NCI-H2029 treated with DMSO at 0.1 percent for 48 hours (cell line): ENCODE data around the gene MFSD12.
"Not testable (repeated sequence)": the region's sequence is repeated elsewhere in the genome, so short reads cannot be mapped to it uniquely, and the experiment has no call there.

Experiments used
- DNase-seq: peaks from one replicate; lab custom pipeline; 2025; lab: John Stamatoyannopoulos, UW

The MFSD12 gene

GRCh38 chr19:3536429-3537100, 20.8 kb downstream of the MFSD12 start:
- DNase-seq, result no peak

GRCh38 chr19:3535981-3536380, 21.4 kb downstream of the MFSD12 start:
- DNase-seq, result no peak

DNA sequence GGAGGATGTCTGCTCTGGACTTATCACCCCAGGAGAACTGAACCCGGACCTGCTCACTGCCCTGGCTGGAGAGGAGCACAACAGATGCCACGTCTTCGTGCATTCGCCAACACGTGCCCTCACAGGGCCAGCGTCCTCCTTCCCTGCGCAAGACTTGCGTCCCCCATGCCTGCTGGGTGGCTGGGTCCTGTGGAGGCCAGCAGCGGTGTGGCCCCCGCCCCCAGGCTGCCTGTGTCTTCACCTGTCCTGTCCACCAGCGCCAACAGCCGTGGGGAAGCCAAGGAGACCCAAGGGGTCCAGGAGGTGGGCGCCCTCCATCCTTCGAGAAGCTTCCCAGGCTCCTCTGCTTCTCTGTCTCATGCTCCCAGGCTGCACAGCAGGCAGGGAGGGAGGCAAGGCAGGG, 21.8 kb downstream of the MFSD12 start:
- DNase-seq, result no peak

- DNase-seq, result no peak
Measured at GRCh38 chr19:3535235-3535535, 22.2 kb downstream of the MFSD12 start.

GRCh38 chr19:3534375-3535234, 22.8 kb downstream of the MFSD12 start:
- no peak for DNase-seq

- DNase-seq, result no peak
Measured at GRCh38 chr19:3533563-3534216, 23.7 kb downstream of the MFSD12 start.

GRCh38 chr19:3533033-3533432, 24.4 kb downstream of the MFSD12 start:
- no peak for DNase-seq

GRCh38 chr19:3532154-3532786, 25.1 kb downstream of the MFSD12 start:
- DNase-seq, result no peak

GRCh38 chr19:3531716-3532115, 25.7 kb downstream of the MFSD12 start:
- DNase-seq, result no peak

DNA sequence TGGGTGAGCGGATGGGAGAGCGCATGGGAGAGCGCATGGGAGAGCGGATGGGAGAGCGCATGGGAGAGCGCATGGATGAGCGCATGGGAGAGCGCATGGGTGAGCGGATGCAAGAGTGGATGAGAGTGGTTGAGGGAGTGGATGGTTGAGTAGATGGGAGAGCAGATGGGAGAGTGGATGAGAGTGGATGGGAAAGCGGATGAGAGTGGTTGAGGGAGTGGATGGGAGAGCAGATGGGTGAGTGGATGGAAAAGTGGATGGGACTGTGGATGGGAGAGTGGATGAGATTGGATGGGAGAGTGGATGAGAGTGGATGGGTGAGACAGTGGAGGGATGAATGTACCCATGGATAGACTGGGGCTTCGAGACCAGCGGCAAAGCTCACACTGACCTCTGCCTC, 27.0 kb downstream of the MFSD12 start:
- DNase-seq, result no peak

GRCh38 chr19:3529299-3529698, 28.1 kb downstream of the MFSD12 start:
- not testable (repeated sequence) for DNase-seq

- DNase-seq, result no peak
Measured at GRCh38 chr19:3528539-3529211, 28.7 kb downstream of the MFSD12 start.

DNA sequence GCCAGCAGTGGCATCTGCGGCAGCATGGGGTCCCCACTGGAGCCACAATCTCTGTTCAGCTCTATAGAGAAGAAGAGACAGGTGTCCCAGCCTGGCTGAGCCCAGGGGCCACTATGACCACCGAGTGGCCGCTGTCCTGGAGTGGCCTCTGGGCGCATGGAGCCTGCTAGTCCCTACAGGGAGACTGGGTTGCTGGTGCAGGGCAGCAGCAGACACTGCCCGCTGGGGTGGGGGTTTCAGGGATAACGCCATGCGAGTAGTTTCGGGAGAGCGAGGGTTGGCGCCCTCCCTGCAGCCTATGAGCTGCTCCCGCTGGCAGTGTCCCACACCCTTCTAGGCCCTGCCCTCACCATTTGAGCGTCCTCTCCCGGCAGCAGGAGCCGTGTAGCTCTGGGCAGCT, 29.3 kb downstream of the MFSD12 start:
- no peak for DNase-seq

- DNase-seq, result no peak
Measured at GRCh38 chr19:3527238-3527910, 30.0 kb downstream of the MFSD12 start.

DNA sequence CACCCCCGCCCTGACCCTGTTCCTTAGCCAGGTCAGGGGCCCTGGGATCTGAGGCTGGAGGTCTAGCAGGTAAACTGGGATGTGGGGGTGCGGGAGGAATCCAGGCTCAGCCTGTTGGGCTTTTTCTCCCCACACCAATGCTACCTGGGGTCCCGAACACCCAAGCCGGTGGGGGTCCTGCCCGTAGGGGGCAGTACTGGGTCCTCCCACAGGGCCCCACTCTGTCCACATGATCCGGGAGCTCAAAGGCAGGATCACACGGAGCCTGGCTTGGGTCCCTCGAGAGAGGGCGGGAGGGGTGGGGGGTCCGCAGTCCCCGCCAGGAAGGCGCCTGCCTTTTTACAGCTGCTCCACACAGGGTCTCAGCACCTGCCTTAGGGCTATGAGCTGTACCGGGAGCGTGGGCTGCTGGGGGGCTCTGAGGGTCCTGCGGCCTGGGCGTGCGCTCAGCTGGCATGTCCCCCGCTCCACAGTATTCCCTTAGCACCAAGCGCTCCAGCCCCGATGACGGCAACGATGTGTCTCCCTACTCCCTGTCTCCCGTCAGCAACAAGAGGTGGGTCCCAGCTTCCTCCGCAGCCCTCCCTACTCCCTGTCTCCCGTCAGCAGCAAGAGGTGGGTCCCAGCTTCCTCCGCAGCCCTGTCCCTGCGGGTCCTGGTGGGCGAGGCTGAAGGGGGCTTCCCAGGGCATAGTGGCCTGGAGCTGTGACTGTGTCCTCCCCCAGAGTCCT, 30.7 kb downstream of the MFSD12 start:
- DNase-seq, result no peak

DNA sequence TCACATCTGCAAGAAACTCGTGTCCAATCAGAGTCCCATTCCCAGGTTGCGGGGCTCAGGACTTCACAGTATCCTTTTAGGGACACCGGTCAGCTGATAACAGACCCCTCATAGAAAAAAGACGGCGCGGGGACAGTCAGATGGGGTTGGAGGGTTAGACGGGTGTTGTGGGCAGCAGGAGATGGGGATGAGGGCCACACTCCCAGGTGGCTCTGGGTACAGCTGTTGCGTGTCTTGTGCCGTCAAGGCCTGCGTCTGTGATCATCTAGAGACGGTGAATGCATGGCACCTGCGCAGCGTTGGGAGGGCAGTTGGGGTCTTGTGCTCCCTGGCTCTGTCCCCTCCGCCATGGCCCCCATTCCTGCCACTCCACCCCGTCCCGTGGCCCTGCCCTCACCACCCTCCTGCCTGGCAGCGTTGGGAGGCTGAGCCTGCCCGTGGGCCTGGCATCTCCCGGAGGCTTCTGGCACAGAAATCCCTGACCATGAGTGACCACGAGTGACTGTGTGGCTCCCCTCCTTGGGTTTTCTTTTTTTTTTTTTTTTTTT, 32.4 kb downstream of the MFSD12 start:
- no peak for DNase-seq

- DNase-seq, result no peak
Measured at GRCh38 chr19:3524078-3524842, 33.1 kb downstream of the MFSD12 start.

DNA sequence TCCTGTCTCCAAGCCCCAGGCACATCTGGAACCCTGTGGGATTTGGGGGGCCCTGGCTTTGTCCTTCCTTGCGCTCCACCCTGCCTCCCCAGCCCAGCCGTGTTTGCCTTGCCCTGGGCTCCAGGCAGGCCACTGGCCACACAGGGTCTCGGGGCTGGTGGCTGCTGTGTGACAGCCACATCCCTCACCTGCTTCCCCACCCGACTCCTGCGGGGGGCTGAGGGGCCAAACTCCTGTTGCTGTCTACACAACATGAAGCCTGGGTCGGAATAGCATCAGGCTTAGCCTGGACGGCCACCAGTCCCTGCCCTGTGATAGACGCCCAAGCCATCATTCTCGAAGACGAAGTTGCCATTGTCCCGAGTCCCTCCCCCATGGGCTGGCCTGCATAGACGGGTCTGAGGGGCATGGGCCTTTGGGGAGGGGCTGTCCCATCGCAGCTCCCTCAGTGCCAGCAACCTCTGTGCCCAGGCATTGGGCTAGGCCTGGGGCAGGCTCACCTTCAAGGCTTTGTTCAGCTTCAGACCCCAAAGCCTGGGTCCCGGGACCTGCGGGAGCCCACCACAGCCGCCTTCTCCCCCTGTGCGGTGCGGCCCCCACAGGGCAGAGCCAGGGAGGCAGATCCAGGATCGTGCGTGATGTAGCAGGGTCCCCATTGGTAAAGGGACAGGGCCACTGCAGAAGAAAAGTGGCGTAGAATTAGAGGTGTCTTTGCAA, 33.9 kb downstream of the MFSD12 start:
- no peak for DNase-seq
